Tibial artery (tissue), 4 donors: ENCODE measurements around the gene AMHR2.
A peak's percentile ranks its signal among the peaks of the same experiment; 100 is the strongest.
"Not testable (repeated sequence)": the region's sequence is repeated elsewhere in the genome, so short reads cannot be mapped to it uniquely, and the experiment has no call there.

Experiments used
- DNase-seq, 2 donors: peaks; one replicate each; pipeline ENCODE4 v3.0.0-alpha.2; 2019
- H3K27ac ChIP-seq, 2 donors: fragments of 200-600 bp; sonication (generic) in 1 of 2; 1 replicate in 1 of 2; 2 replicates in 1 of 2; pipeline ENCODE4 v1.5.1; 2018 to 2019; ENCODE audit warnings: mild to moderate bottlenecking in 1 of 2
- H3K27me3 ChIP-seq, 2 donors: fragments of 200-600 bp; sonication (generic) in 1 of 2; one replicate each; pipeline versions ENCODE4 v1.5.1 to v1.6.0; 2016 to 2019
- H3K36me3 ChIP-seq, 3 donors: fragments of 200-600 bp; sonication (generic) in 2 of 3; one replicate each; pipeline ENCODE4 v1.5.1; 2016 to 2019; ENCODE audit warnings: mild to moderate bottlenecking in 2 of 3
- H3K4me1 ChIP-seq, 4 donors: fragments of 200-600 bp; sonication (generic) in 2 of 4; 1 replicate in 3 of 4; 2 replicates in 1 of 4; pipeline ENCODE4 v1.5.1; 2016 to 2019
- H3K4me3 ChIP-seq, 2 donors: fragments of 200-600 bp; sonication (generic) in 1 of 2; 1 replicate in 1 of 2; 2 replicates in 1 of 2; pipeline ENCODE4 v1.5.1; 2018 to 2019; ENCODE audit warnings: mild to moderate bottlenecking in 2 of 2
- H3K9me3 ChIP-seq, 3 donors: fragments of 200-600 bp; sonication (generic) in 1 of 3; one replicate each; pipeline ENCODE4 v1.5.1; 2016 to 2019
- intact Hi-C: fragments of 100-400 bp; cut with DNase I; formaldehyde crosslinking; loops from one replicate; pipeline ENCODE4 v1.15.0; 2023; ENCODE audit warnings: low total_unique reads
- TF ChIP-seq, protein P1 (sequence below), 2 experiments: fragments of 200-600 bp in 1 of 2; fragments of 450-650 bp in 1 of 2; IDR thresholded peaks; one replicate each; pipeline ENCODE4 v1.5.1; 2017 to 2019; ENCODE audit warnings: antibody characterized with exemption in 2 of 2, mild to moderate bottlenecking in 1 of 2, moderate library complexity in 1 of 2

Gene AMHR2

DNA sequence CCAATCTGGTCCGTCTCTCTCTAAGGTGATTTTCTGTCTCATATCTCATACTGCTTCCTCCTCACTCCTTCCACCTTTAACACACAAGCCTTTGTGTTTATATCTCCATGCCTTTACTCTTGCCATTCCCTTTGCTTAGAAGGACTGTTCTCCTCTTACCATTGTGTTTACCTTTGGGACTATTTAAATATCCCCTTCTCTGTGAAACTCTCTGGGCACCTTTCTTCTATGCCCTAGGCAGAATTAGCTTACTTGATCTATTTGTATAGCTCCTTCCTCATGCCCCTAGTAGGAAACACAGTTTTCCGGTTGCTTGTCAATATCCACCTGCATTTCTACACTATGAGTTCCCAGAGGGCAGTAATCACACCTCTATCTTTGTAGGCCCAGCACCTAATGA, 3.9 kb upstream of the AMHR2 start:
- Histone ChIP-seq H3K4me1 (peaks cover 0 to 18% (median 7%) of the 10 kb centered on the region in 4 donors), H3K36me3 (peaks cover 0 to under 1% (median 0%) of the 10 kb centered on the region in 3 donors), H3K4me3 (no peak overlapping the region), H3K9me3 (no peaks in the 10 kb centered on the region), H3K27me3 (no peaks in the 10 kb centered on the region), H3K27ac (no peak overlapping the region)
- TF ChIP-seq, protein P1, sequence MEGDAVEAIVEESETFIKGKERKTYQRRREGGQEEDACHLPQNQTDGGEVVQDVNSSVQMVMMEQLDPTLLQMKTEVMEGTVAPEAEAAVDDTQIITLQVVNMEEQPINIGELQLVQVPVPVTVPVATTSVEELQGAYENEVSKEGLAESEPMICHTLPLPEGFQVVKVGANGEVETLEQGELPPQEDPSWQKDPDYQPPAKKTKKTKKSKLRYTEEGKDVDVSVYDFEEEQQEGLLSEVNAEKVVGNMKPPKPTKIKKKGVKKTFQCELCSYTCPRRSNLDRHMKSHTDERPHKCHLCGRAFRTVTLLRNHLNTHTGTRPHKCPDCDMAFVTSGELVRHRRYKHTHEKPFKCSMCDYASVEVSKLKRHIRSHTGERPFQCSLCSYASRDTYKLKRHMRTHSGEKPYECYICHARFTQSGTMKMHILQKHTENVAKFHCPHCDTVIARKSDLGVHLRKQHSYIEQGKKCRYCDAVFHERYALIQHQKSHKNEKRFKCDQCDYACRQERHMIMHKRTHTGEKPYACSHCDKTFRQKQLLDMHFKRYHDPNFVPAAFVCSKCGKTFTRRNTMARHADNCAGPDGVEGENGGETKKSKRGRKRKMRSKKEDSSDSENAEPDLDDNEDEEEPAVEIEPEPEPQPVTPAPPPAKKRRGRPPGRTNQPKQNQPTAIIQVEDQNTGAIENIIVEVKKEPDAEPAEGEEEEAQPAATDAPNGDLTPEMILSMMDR (IDR thresholded peaks at IDR 0.05) = no peak
- intact Hi-C loops = no loop called here
- no peak for DNase-seq

DNA sequence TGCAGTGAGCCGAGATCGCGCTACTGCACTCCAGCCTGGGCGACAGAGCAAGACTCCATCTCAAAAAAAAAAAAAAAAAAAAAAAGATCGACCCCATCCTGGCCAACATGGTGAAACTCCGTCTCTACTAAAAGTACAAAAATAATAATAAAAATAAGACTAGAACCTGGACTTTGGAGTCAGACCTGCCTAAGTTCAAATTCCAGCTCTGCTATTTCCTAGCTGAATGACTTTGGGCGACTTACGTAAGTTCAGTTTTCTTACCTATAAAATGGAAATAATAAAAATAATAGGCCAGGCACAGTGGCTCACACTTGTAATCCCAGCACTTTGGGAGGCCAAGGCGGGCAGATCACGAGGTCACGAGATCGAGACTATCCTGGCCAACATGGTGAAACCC, 1.4 kb upstream of the AMHR2 start:
- DNase-seq = peak in 1 of 2 donors; percentile 7
- intact Hi-C loops, H3K27me3 ChIP-seq, H3K36me3 ChIP-seq, H3K27ac ChIP-seq, H3K9me3 ChIP-seq, H3K4me3 ChIP-seq, H3K4me1 ChIP-seq: not testable (repeated sequence)

DNA sequence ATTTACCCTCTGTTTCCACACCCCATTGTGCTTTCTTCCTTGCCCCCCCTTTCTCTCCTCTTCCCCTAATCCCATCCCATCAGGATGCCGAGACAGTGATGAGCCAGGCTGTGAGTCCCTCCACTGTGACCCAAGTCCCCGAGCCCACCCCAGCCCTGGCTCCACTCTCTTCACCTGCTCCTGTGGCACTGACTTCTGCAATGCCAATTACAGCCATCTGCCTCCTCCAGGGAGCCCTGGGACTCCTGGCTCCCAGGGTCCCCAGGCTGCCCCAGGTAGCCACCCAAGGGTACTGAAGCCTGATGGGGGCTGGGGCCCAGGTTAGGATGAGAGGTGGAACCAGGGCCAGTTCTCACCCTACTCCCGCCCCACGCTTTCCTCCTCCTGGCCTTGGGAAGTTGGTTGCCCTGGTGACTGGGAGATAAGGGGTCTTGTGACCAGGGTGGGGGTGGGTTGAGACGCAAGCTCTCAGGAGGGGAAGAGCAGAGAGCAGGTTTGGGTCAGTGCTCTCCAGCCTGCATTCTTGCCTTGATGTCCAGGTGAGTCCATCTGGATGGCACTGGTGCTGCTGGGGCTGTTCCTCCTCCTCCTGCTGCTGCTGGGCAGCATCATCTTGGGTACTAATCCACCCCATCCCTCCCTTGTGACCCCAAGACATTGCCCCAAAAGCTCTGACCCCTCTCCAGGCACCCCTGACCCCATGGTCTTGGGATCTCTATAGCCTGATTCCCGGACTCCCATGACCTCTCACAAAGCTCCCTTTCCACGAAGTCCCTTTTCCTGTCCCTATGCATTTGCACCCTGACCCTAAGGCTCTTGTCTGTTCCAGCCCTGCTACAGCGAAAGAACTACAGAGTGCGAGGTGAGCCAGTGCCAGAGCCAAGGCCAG, 1.2 kb downstream of the AMHR2 start:
- intact Hi-C loops = no loop called here

DNA sequence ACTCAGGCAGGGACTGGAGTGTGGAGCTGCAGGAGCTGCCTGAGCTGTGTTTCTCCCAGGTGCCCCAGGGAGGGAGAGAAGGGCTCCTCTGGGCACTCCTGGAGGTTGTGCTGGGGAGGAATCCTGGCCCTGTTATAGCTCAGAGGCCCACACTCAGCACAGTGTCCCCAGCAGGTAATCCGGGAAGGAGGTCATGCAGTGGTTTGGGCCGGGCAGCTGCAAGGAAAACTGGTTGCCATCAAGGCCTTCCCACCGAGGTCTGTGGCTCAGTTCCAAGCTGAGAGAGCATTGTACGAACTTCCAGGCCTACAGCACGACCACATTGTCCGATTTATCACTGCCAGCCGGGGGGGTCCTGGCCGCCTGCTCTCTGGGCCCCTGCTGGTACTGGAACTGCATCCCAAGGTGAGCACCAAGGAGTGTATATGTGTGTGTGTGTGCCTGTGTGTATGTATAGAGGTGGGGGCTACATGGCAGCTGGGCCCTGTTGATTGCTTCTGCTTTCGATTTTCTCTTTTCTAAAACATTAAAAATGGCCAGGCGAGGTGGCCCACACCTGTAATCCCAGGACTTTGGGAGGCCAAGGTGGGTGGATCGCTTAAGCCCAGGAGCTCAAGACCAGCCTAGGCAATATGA, 2.0 kb downstream of the AMHR2 start:
- TF ChIP-seq, protein P1 (IDR thresholded peaks at IDR 0.05) = no peak
- no peak overlapping the region for H3K27ac ChIP-seq
- intact Hi-C loops = no loop called here
- H3K4me1 ChIP-seq = peaks cover 0 to 7% (median 5%) of the 10 kb centered on the region in 4 donors
- no peak for DNase-seq
- H3K27me3 ChIP-seq = no peaks in the 10 kb centered on the region
- no peak overlapping the region for H3K4me3 ChIP-seq
- H3K36me3 ChIP-seq = no peaks in the 10 kb centered on the region
- H3K9me3 ChIP-seq = no peaks in the 10 kb centered on the region

More for the DNA sequence above, 1.2 kb downstream of the AMHR2 start:
- no peak overlapping the region for H3K27ac ChIP-seq
- TF ChIP-seq, protein P1 (IDR thresholded peaks at IDR 0.05) = no peak
- peaks cover 0 to 7% (median 5%) of the 10 kb centered on the region in 4 donors for H3K4me1 ChIP-seq
- no peaks in the 10 kb centered on the region for H3K9me3 ChIP-seq
- no peak overlapping the region for H3K4me3 ChIP-seq
- H3K27me3 ChIP-seq = no peaks in the 10 kb centered on the region
- DNase-seq = no peak
- no peaks in the 10 kb centered on the region for H3K36me3 ChIP-seq

DNA sequence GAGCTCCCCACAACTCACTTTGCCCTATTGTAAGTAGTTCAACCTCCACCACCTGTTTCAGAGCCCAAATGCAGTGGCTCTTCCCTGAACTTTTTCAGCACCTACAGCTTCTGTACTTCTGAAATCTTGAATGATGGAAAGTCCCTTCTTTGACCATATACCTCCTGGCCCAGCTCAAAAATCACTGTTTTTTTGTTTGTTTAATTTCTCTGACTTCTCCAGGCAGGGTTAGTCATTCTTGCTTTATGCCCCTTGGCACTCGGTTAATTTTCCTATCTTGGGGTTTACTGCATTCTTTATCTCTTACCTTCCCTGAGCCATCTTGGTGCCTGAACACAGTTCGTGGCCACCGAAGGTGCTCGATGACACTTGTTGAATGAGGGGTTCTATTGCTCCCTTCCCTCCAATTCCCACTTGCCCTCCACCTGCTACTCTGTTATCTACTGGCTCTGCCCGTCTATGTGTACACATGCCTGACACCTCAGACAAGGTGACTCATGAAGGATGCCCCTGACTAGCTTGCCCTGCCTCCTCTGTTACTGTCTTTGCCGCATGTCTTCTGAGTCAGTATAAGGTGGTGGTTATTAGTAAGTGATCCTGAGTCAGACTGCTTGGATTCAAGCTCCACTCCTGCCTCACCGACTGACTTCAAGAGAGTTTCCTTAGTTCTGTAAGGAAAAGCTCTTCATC, 4.4 kb downstream of the AMHR2 start:
- H3K36me3 ChIP-seq = no peaks in the 10 kb centered on the region
- no peaks in the 10 kb centered on the region for H3K4me1 ChIP-seq
- no peak overlapping the region for H3K27ac ChIP-seq
- H3K9me3 ChIP-seq = no peaks in the 10 kb centered on the region
- no peak for DNase-seq
- H3K27me3 ChIP-seq = no peaks in the 10 kb centered on the region
- TF ChIP-seq, protein P1 (IDR thresholded peaks at IDR 0.05) = no peak
- intact Hi-C loops = no loop called here
- no peak overlapping the region for H3K4me3 ChIP-seq

DNA sequence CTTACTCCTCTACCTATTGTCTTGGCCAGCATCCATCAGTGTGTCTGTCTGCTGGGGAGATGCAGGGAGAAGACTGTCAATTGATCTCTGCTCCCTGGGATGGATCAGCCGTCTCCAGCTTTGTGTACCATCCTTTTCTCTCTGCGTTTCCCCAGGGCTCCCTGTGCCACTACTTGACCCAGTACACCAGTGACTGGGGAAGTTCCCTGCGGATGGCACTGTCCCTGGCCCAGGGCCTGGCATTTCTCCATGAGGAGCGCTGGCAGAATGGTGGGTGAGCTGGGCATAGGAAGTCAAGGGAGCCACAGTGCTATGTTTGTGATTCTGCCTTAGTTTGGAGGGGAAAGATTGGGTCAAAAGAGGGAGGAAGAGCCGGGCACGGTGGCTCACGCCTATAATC, 5.1 kb downstream of the AMHR2 start:
- no peaks in the 10 kb centered on the region for H3K36me3 ChIP-seq
- H3K9me3 ChIP-seq = no peaks in the 10 kb centered on the region
- no peaks in the 10 kb centered on the region for H3K27me3 ChIP-seq
- no peak overlapping the region for H3K27ac ChIP-seq
- intact Hi-C loops = no loop called here
- H3K4me1 ChIP-seq = no peaks in the 10 kb centered on the region
- no peak overlapping the region for H3K4me3 ChIP-seq
- TF ChIP-seq, protein P1 (IDR thresholded peaks at IDR 0.05) = no peak
- peak in 1 of 2 donors; percentile 21 for DNase-seq
